Measurements from ENCODE around the gene RYR1. TPM values are rescaled to one million over a fixed set of nuclear protein-coding genes. Genes with fewer than 3 reads are reported as not detected.
A peak's percentile ranks its signal among the peaks of the same experiment; 100 is the strongest.

The RYR1 gene
- total and polyA plus RNA-seq, 2 experiments from 2014 or later: under 0.01 TPM; not detected in 1

DNA sequence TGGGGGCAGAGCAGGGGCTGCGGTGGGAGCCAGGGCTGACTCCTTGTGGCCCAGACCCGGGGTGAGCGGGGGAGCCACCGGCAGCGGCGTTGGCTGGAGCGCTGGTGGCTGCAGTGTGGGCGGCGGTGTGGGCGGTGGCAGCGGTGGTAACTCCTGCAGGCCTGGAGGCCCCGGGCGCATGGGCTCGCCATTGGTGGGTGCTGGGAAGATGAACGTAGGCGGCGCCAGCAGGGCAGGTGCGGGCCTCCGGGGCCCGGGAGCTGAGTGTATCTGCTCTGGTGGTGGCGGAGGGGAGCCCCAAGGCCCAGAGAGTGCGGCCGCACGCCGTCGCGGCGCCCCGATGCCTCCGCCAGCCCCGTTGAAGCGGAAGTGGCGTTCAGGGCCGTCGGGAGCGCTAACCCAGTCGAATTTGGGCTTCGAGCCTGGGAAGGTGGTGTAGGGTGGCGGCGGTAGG, 47.7 kb upstream of the RYR1 start:
- no peak overlapping the region for H3K4me3 ChIP-seq
- no peak overlapping the region for H3K4me2 ChIP-seq (ENCODE audit: unreplicated experiment)
- WGBS, 2 experiments (ENCODE audit: low coverage in 1 of 2, low lambda C conversion rate in 2 of 2, missing lambda C conversion rate in 2 of 2): 78 to 82% methylated on average over 28 to 40 of the region's 40 CpGs
- no peak overlapping the region for H3K9ac ChIP-seq
- peaks cover 3% of the 10 kb centered on the region; the same call in 1 of the 2 replicates for H3K79me2 ChIP-seq (ENCODE audit: insufficient read depth)
- H4K20me1 ChIP-seq (ENCODE audit: insufficient read depth): no peaks in the 10 kb centered on the region
- no peaks in the 10 kb centered on the region for H3K9me2 ChIP-seq (ENCODE audit: insufficient read depth)
- peaks cover 21% of the 10 kb centered on the region; the same call in 1 of the 2 replicates for H3K36me3 ChIP-seq (ENCODE audit: low read depth)
- DNase-seq: no peak
- H3K27ac ChIP-seq: no peak overlapping the region
- in situ Hi-C loops (cut with MboI): no loop called here
- H3K4me1 ChIP-seq (ENCODE audit: insufficient read depth): no peaks in the 10 kb centered on the region
- H2AFZ ChIP-seq: no peak overlapping the region
- no peaks in the 10 kb centered on the region for H3K9me3 ChIP-seq (ENCODE audit: low read depth)
- TF ChIP-seq EZH2 (IDR thresholded peaks at IDR 0.05; ENCODE audit: insufficient read depth, poor library complexity, severe bottlenecking) (no peak), EZH2phosphoT487 (IDR thresholded peaks at IDR 0.05; ENCODE audit: insufficient read depth, low read depth) (no peak)
- H3F3A ChIP-seq (ENCODE audit: insufficient read depth): 0 out of 2 replicates have a peak, but pooled peaks cover 1% of the 10 kb centered on the region
- H3K27me3 ChIP-seq (replicated peaks; ENCODE audit: insufficient read depth): no peaks in the 10 kb centered on the region

DNA sequence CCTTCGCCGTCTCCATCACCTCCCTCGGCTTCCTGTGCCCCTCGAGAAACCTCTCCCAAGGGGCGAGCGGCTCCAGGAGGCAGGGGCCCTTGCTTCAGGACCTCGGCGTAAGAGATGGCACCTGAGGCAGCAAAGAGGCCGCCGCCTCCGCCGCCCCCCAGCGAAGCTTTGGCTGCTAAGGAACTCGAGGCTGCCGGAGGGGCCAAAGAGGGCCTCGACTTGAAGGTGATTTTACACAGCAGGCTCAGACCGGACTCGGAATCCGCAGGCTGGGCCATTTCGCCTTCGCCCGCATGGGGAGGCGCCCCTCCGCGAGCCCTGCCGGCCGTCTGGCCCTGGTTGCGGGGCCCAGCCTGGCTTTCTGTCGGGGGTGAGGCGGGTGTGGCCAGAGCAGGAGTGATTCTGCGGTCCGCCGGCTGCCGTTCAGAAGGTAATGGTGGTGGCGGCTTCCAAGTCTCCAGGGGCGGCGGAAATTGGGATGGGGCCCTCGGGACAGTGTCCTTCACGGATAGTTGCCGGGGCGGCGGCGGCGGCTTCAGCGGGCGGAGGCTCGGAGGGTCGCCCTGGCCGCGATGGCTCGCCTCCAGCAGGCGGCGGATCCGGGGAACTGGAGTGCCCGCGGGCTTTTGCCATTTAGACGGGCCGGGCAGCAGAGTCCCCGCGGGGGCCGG, 47.1 kb upstream of the RYR1 start:
- Histone ChIP-seq H2AFZ (no peak overlapping the region), H3F3A (ENCODE audit: insufficient read depth) (0 out of 2 replicates have a peak, but pooled peaks cover 8% of the 10 kb centered on the region), H3K4me3 (no peak overlapping the region), H3K9me3 (ENCODE audit: low read depth) (no peaks in the 10 kb centered on the region), H3K4me2 (ENCODE audit: unreplicated experiment) (no peak overlapping the region), H3K27me3 (replicated peaks; ENCODE audit: insufficient read depth) (no peaks in the 10 kb centered on the region), H4K20me1 (ENCODE audit: insufficient read depth) (no peaks in the 10 kb centered on the region), H3K79me2 (ENCODE audit: insufficient read depth) (no peaks in the 10 kb centered on the region; the same call in 1 of the 2 replicates), H3K27ac (no peak overlapping the region), H3K9me2 (ENCODE audit: insufficient read depth) (no peaks in the 10 kb centered on the region), H3K4me1 (ENCODE audit: insufficient read depth) (no peaks in the 10 kb centered on the region), H3K9ac (no peak overlapping the region), H3K36me3 (ENCODE audit: low read depth) (peaks cover 15% of the 10 kb centered on the region; the same call in 1 of the 2 replicates)
- DNase-seq: no peak
- WGBS, 2 experiments (ENCODE audit: low coverage in 1 of 2, low lambda C conversion rate in 2 of 2, missing lambda C conversion rate in 2 of 2): 61 to 67% methylated on average over 44 to 51 of the region's 61 CpGs
- no peak for TF ChIP-seq EZH2 (IDR thresholded peaks at IDR 0.05; ENCODE audit: insufficient read depth, poor library complexity, severe bottlenecking)
- TF ChIP-seq EZH2phosphoT487 (IDR thresholded peaks at IDR 0.05; ENCODE audit: insufficient read depth, low read depth): no peak
- in situ Hi-C loops (cut with MboI): no loop called here

DNA sequence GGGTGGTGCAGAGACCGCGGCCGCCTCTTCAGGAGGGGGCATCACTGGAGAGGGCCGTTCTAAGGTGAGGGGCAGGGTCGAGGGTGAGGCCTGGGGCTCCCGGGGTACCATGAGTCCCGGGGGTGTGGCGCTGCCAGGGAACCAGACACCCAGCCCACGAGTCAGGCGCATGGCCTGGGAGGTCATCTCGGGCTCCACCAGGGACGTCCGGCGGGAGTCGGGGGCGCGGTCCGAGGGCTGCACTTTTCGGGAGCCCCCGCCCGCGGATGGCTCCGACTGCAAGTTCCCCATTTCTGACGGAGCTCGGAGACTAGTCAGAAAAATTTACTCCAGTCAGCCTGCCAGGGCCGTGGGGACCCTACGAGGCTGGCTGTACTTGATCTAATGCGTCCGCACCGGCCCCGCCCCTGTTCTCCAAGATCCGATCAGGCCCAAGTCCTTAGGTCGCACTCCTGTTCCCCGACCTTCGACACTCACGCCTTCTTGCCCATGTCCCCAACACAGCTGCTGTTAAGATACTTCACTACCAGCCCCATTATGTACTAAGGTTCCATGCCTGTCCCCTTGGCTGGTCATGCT, 46.4 kb upstream of the RYR1 start:
- Histone ChIP-seq H3K27ac (peak overlapping the region; percentile 56), H3K79me2 (ENCODE audit: insufficient read depth) (no peaks in the 10 kb centered on the region), H3K27me3 (replicated peaks; ENCODE audit: insufficient read depth) (no peaks in the 10 kb centered on the region), H3K9me2 (ENCODE audit: insufficient read depth) (no peaks in the 10 kb centered on the region), H3F3A (ENCODE audit: insufficient read depth) (0 out of 2 replicates have a peak, but pooled peaks cover 10% of the 10 kb centered on the region), H3K9ac (peak overlapping the region; percentile 78; the same call in 1 of the 2 replicates), H4K20me1 (ENCODE audit: insufficient read depth) (no peaks in the 10 kb centered on the region), H3K36me3 (ENCODE audit: low read depth) (0 out of 2 replicates have a peak, but pooled peaks cover 9% of the 10 kb centered on the region), H3K4me3 (peak overlapping the region; percentile 93), H3K4me1 (ENCODE audit: insufficient read depth) (0 out of 2 replicates have a peak, but pooled peaks cover 3% of the 10 kb centered on the region), H3K4me2 (ENCODE audit: unreplicated experiment) (peak overlapping the region; percentile 57), H3K9me3 (ENCODE audit: low read depth) (no peaks in the 10 kb centered on the region), H2AFZ (peak overlapping the region; percentile 86; the same call in 1 of the 2 replicates)
- DNase-seq: peak; percentile 54
- WGBS, 2 experiments (ENCODE audit: low coverage in 1 of 2, low lambda C conversion rate in 2 of 2, missing lambda C conversion rate in 2 of 2): 7 to 14% methylated on average over 26 to 30 of the region's 36 CpGs
- TF ChIP-seq EZH2phosphoT487 (IDR thresholded peaks at IDR 0.05; ENCODE audit: insufficient read depth, low read depth): no peak
- TF ChIP-seq EZH2 (IDR thresholded peaks at IDR 0.05; ENCODE audit: insufficient read depth, poor library complexity, severe bottlenecking): no peak
- in situ Hi-C loops (cut with MboI): no loop called here

DNA sequence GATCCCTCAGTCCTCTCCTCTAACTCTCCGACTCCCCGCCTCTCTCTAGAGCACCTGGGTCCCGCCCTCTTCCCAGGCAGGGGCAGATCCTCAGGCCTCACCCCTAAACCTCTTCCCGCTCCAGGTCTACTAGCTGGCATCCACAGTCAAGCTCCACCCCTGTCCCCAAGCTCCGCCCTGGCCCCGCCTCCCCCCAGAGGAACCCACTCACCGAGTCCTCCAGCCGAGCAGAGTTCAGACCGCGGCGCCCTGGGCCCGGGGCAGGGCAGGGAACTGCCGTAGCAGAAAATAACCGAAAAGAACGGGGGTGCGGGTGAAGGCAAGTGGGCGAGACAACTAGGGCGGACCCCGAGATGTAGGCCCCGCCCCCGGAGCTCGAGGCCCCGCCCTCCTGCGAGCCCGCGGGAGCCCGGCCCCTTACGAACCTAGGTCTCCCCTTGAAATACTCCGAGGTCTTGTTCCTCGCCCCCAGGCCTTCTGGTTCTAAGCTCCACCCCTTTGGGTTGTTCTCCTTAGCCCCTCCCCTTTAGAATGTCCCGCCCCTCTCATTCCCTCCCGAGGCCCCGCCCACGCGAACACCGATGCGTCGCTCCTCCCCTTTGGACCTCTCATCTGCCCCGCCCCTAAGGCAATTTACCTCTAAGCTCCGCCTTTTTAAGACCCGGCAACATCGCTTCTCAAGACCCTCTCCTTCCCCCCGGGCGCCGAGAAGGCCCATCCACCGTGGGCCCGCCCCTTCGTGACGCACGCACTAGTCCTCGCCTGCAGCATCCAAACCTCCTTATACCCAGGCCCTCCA, 45.7 kb upstream of the RYR1 start, which contains the start of gene GGN:
Gene GGN (minus strand): TSS at position 485 of the 799 bp plus-strand sequence. CDS start 773 bp downstream, outside the sequence.
- in situ Hi-C loops (cut with MboI): no loop called here
- Histone ChIP-seq H3K9ac (peak within 1 kb of the TSS; percentile 78), H3K27ac (peak within 1 kb of the TSS; percentile 68)

More for the DNA sequence above, 45.7 kb upstream of the RYR1 start, which contains the start of gene GGN:
- Histone ChIP-seq H3K27me3 (replicated peaks; ENCODE audit: insufficient read depth) (no peaks in the 10 kb centered on the region), H4K20me1 (ENCODE audit: insufficient read depth) (no peaks in the 10 kb centered on the region), H2AFZ (peak within 1 kb of the TSS; percentile 86), H3K79me2 (ENCODE audit: insufficient read depth) (no peaks in the 10 kb centered on the region), H3K36me3 (ENCODE audit: low read depth) (0 out of 2 replicates have a peak, but pooled peaks cover 2% of the 10 kb centered on the region), H3F3A (ENCODE audit: insufficient read depth) (0 out of 2 replicates have a peak, but pooled peaks cover 10% of the 10 kb centered on the region), H3K9me2 (ENCODE audit: insufficient read depth) (no peaks in the 10 kb centered on the region), H3K4me1 (ENCODE audit: insufficient read depth) (peaks cover 10% of the 10 kb centered on the region), H3K9me3 (ENCODE audit: low read depth) (no peaks in the 10 kb centered on the region), H3K4me2 (ENCODE audit: unreplicated experiment) (peak within 1 kb of the TSS; percentile 88), H3K4me3 (peak within 1 kb of the TSS; percentile 93)
- peak; percentile 98 for DNase-seq
- WGBS, 2 experiments (ENCODE audit: low coverage in 1 of 2, low lambda C conversion rate in 2 of 2, missing lambda C conversion rate in 2 of 2): 3% methylated on average over 25 to 51 of the region's 51 CpGs
- TF ChIP-seq EZH2phosphoT487 (IDR thresholded peaks at IDR 0.05; ENCODE audit: insufficient read depth, low read depth): no peak
- TF ChIP-seq EZH2 (IDR thresholded peaks at IDR 0.05; ENCODE audit: insufficient read depth, poor library complexity, severe bottlenecking): no peak

Measured in GM23248 (cell line).